Neural progenitor cell (in vitro differentiated cells): ENCODE results near the gene FARS2. TPM values are rescaled to one million over a fixed set of nuclear protein-coding genes. Genes with fewer than 3 reads are reported as not detected.

Source experiments
- DNase-seq: peaks from one replicate; pipeline ENCODE4 v3.0.0-alpha.2; 2016; ENCODE audit warnings: low spot score
- H2AFZ ChIP-seq: fragments of 200-600 bp; sonication (generic); replicated peaks from 2 replicates; pipeline ENCODE4 v1.6.1; 2016; ENCODE audit warnings: antibody characterized with exemption
- H3F3A ChIP-seq: fragments of 200-600 bp; sonication (generic); 2 replicates; pipeline ENCODE4 v1.6.1; 2016; ENCODE audit warnings: antibody characterized with exemption, low read depth
- H3K27ac ChIP-seq: fragments of 200-600 bp; sonication (generic); 2 replicates; pipeline ENCODE4 v1.5.1; 2016; ENCODE audit warnings: mild to moderate bottlenecking
- H3K27me3 ChIP-seq: fragments of 200-600 bp; sonication (generic); 2 replicates; pipeline ENCODE4 v1.6.1; 2016; ENCODE audit warnings: mild to moderate bottlenecking, moderate library complexity
- H3K36me3 ChIP-seq: fragments of 200-600 bp; sonication (generic); 2 replicates; pipeline ENCODE4 v1.5.1; 2016
- H3K4me1 ChIP-seq: fragments of 200-600 bp; sonication (generic); 2 replicates; pipeline ENCODE4 v1.6.1; 2016; ENCODE audit warnings: mixed run types
- H3K4me2 ChIP-seq: fragments of 200-600 bp; sonication (generic); 2 replicates; pipeline ENCODE4 v1.6.1; 2016
- H3K4me3 ChIP-seq: fragments of 200-600 bp; sonication (generic); 2 replicates; pipeline ENCODE4 v1.5.1; 2016
- H3K79me2 ChIP-seq: fragments of 200-600 bp; sonication (generic); 2 replicates; pipeline ENCODE4 v1.6.1; 2016; ENCODE audit warnings: low read depth
- H3K9ac ChIP-seq: fragments of 200-600 bp; sonication (generic); 2 replicates; pipeline ENCODE4 v1.6.1; 2016
- H3K9me3 ChIP-seq: fragments of 200-600 bp; sonication (generic); 2 replicates; pipeline ENCODE4 v1.5.1; 2016; ENCODE audit warnings: low read depth
- H4K20me1 ChIP-seq: fragments of 200-600 bp; sonication (generic); 2 replicates; pipeline ENCODE4 v1.6.1; 2016; ENCODE audit warnings: low read depth
- H3K27ac Mint-ChIP-seq: 3 replicates; pipeline ENCODE4 v1.8.0; 2021; ENCODE audit warnings: mixed read lengths
- H3K27me3 Mint-ChIP-seq: 2 replicates; pipeline ENCODE4 v1.8.0; 2022; ENCODE audit warnings: low read depth, mild to moderate bottlenecking, inconsistent platforms, moderate library complexity, mixed read lengths; ENCODE audit not compliant: insufficient read depth
- H3K36me3 Mint-ChIP-seq: 3 replicates; pipeline ENCODE4 v1.8.0; 2021; ENCODE audit warnings: mixed read lengths
- H3K4me1 Mint-ChIP-seq: 3 replicates; pipeline ENCODE4 v1.8.0; 2021; ENCODE audit warnings: mixed read lengths
- H3K4me3 Mint-ChIP-seq: 3 replicates; pipeline ENCODE4 v1.8.0; 2021; ENCODE audit warnings: mild to moderate bottlenecking, moderate library complexity, mixed read lengths
- H3K9me3 Mint-ChIP-seq: 3 replicates; pipeline ENCODE4 v1.8.0; 2020; ENCODE audit warnings: mixed read lengths
- CTCF ChIP-seq: fragments of 200-600 bp; sonication (generic); IDR thresholded peaks from 2 replicates; pipeline ENCODE4 v1.5.1; 2017; ENCODE audit warnings: antibody characterized with exemption, mild to moderate bottlenecking
- EZH2 ChIP-seq: fragments of 200-600 bp; sonication (generic); IDR thresholded peaks from 2 replicates; pipeline ENCODE4 v1.6.1; 2017; ENCODE audit warnings: antibody characterized with exemption, mild to moderate bottlenecking, moderate library complexity
- EZH2phosphoT487 ChIP-seq: fragments of 200-600 bp; sonication (generic); IDR thresholded peaks from 2 replicates; pipeline ENCODE4 v1.6.1; 2017; ENCODE audit warnings: antibody characterized with exemption
- total RNA-seq: library from RNA; depleted of rRNA; stranded (reverse); fragments of >200 nt; gene quantifications from 2 replicates; pipeline ENCODE4 v1.2.3, GENCODE V29; 2015; ENCODE audit warnings: low replicate concordance

Gene FARS2
- total RNA-seq, 1 donor from 2014 or later, result 10.8 TPM

- H3K27ac ChIP-seq, result no peak overlapping the region
- Mint-ChIP-seq H3K4me1 (peaks cover 3% of the 10 kb centered on the region), H3K27ac (no peak overlapping the region), H3K36me3 (peaks cover 8% of the 10 kb centered on the region), H3K4me3 (no peak overlapping the region), H3K27me3 (peaks cover 6% of the 10 kb centered on the region), H3K9me3 (no peaks in the 10 kb centered on the region)
- no peaks in the 10 kb centered on the region for H3F3A ChIP-seq
- no peak for TF ChIP-seq EZH2phosphoT487
- H3K9me3 ChIP-seq, result no peaks in the 10 kb centered on the region
- H3K36me3 ChIP-seq, result no peaks in the 10 kb centered on the region
- H3K4me1 ChIP-seq, result no peaks in the 10 kb centered on the region
- DNase-seq, result no peak
- H3K9ac ChIP-seq, result no peak overlapping the region
- H3K27me3 ChIP-seq, result no peaks in the 10 kb centered on the region
- no peaks in the 10 kb centered on the region for H3K79me2 ChIP-seq
- no peak overlapping the region for H3K4me2 ChIP-seq
- H2AFZ ChIP-seq, result no peak overlapping the region
- H3K4me3 ChIP-seq, result no peak overlapping the region
- H4K20me1 ChIP-seq, result no peaks in the 10 kb centered on the region
Measured at GRCh38 chr6:5619249-5619648, 357.9 kb downstream of the FARS2 start.

GRCh38 chr6:5622276-5623005, 361.1 kb downstream of the FARS2 start:
- H3K9me3 Mint-ChIP-seq, result no peaks in the 10 kb centered on the region
- no peaks in the 10 kb centered on the region for H3K79me2 ChIP-seq
- H3K4me3 ChIP-seq, result no peak overlapping the region
- H3K27me3 Mint-ChIP-seq, result peaks cover 2% of the 10 kb centered on the region
- no peak overlapping the region for H3K27ac ChIP-seq
- no peaks in the 10 kb centered on the region for H3K4me1 ChIP-seq
- H3K9ac ChIP-seq, result no peak overlapping the region
- H4K20me1 ChIP-seq, result no peaks in the 10 kb centered on the region
- H3K9me3 ChIP-seq, result no peaks in the 10 kb centered on the region
- H3K36me3 ChIP-seq, result no peaks in the 10 kb centered on the region
- peaks cover 3% of the 10 kb centered on the region for H3K36me3 Mint-ChIP-seq
- DNase-seq, result no peak
- no peaks in the 10 kb centered on the region for H3K27me3 ChIP-seq
- H3K4me1 Mint-ChIP-seq, result peaks cover 3% of the 10 kb centered on the region
- no peak overlapping the region for H3K4me3 Mint-ChIP-seq
- no peak overlapping the region for H2AFZ ChIP-seq
- no peak overlapping the region for H3K4me2 ChIP-seq
- no peak overlapping the region for H3K27ac Mint-ChIP-seq
- no peak for TF ChIP-seq CTCF
- no peak for TF ChIP-seq EZH2phosphoT487
- no peak for TF ChIP-seq EZH2
- H3F3A ChIP-seq, result no peaks in the 10 kb centered on the region

- Histone ChIP-seq H3K4me3 (no peak overlapping the region), H3K9me3 (no peaks in the 10 kb centered on the region), H3F3A (no peaks in the 10 kb centered on the region), H4K20me1 (no peaks in the 10 kb centered on the region), H3K79me2 (no peaks in the 10 kb centered on the region), H3K4me1 (no peaks in the 10 kb centered on the region), H3K27ac (no peak overlapping the region), H3K4me2 (no peak overlapping the region), H3K9ac (no peak overlapping the region), H3K27me3 (no peaks in the 10 kb centered on the region), H3K36me3 (no peaks in the 10 kb centered on the region), H2AFZ (no peak overlapping the region)
- H3K4me3 Mint-ChIP-seq, result no peak overlapping the region
- TF ChIP-seq CTCF (no peak), EZH2phosphoT487 (no peak), EZH2 (no peak)
- no peaks in the 10 kb centered on the region for H3K9me3 Mint-ChIP-seq
- peaks cover 10% of the 10 kb centered on the region for H3K4me1 Mint-ChIP-seq
- H3K36me3 Mint-ChIP-seq, result peaks cover 3% of the 10 kb centered on the region
- H3K27ac Mint-ChIP-seq, result peak overlapping the region; percentile 4
- no peak for DNase-seq
- peaks cover 2% of the 10 kb centered on the region for H3K27me3 Mint-ChIP-seq
Measured at GRCh38 chr6:5623769-5624168, 362.5 kb downstream of the FARS2 start.

GRCh38 chr6:5624256-5624655, 362.9 kb downstream of the FARS2 start:
- H2AFZ ChIP-seq, result no peak overlapping the region
- H3K9me3 Mint-ChIP-seq, result no peaks in the 10 kb centered on the region
- H3K9me3 ChIP-seq, result no peaks in the 10 kb centered on the region

More at GRCh38 chr6:5624256-5624655, 362.9 kb downstream of the FARS2 start:
- no peaks in the 10 kb centered on the region for H4K20me1 ChIP-seq
- no peaks in the 10 kb centered on the region for H3K79me2 ChIP-seq
- H3K36me3 ChIP-seq, result no peaks in the 10 kb centered on the region
- H3K27ac ChIP-seq, result no peak overlapping the region
- H3K4me1 ChIP-seq, result no peaks in the 10 kb centered on the region
- Mint-ChIP-seq H3K36me3 (peaks cover 3% of the 10 kb centered on the region), H3K4me3 (no peak overlapping the region), H3K27me3 (peaks cover 2% of the 10 kb centered on the region), H3K4me1 (peaks cover 10% of the 10 kb centered on the region), H3K27ac (peak overlapping the region; percentile 4)
- no peak overlapping the region for H3K4me2 ChIP-seq
- DNase-seq, result no peak
- H3K27me3 ChIP-seq, result no peaks in the 10 kb centered on the region
- no peak overlapping the region for H3K4me3 ChIP-seq
- H3K9ac ChIP-seq, result no peak overlapping the region
- no peak for TF ChIP-seq CTCF
- no peak for TF ChIP-seq EZH2phosphoT487
- no peak for TF ChIP-seq EZH2
- H3F3A ChIP-seq, result no peaks in the 10 kb centered on the region
